H9 (cell line): ENCODE results near the gene NT5C2. TPM values are rescaled to one million over a fixed set of nuclear protein-coding genes. Genes with fewer than 3 reads are reported as not detected.

Experiments
- DNase-seq: peaks from one replicate; pipeline ENCODE4 v3.0.0-alpha.2; 2017
- H2AFZ ChIP-seq: one replicate; pipeline ENCODE4 v1.6.1; 2013; ENCODE audit warnings: mild to moderate bottlenecking, low read length, control low read depth, moderate library complexity
- H2AK5ac ChIP-seq: 2 replicates; pipeline ENCODE4 v1.6.1; 2013; ENCODE audit warnings: low read length, control low read depth, mixed read lengths; ENCODE audit not compliant: insufficient read length
- H2BK120ac ChIP-seq: one replicate; pipeline ENCODE4 v1.6.1; 2013; ENCODE audit warnings: low read depth, mild to moderate bottlenecking, low read length, control low read depth, inconsistent platforms; ENCODE audit not compliant: poor library complexity, severe bottlenecking
- H2BK12ac ChIP-seq: 2 replicates; pipeline ENCODE4 v1.6.1; 2013; ENCODE audit warnings: low read length, control low read depth, mixed read lengths, low read depth; ENCODE audit not compliant: insufficient read length
- H2BK15ac ChIP-seq: 2 replicates; pipeline ENCODE4 v1.6.1; 2013; ENCODE audit warnings: low read depth, low read length, control low read depth
- H2BK20ac ChIP-seq: one replicate; pipeline ENCODE4 v1.6.1; 2013; ENCODE audit warnings: low read depth, mild to moderate bottlenecking, low read length, control low read depth, inconsistent platforms; ENCODE audit not compliant: poor library complexity, severe bottlenecking
- H2BK5ac ChIP-seq: 2 replicates; pipeline ENCODE4 v1.6.1; 2013; ENCODE audit warnings: low read length, control low read depth, mixed read lengths; ENCODE audit not compliant: insufficient read length
- H3K14ac ChIP-seq: 2 replicates; pipeline ENCODE4 v1.6.1; 2013; ENCODE audit warnings: low read length, control low read depth; ENCODE audit not compliant: insufficient read depth
- H3K18ac ChIP-seq: 2 replicates; pipeline ENCODE4 v1.6.1; 2013; ENCODE audit warnings: low read depth, mild to moderate bottlenecking, mixed read lengths, low read length, control low read depth; ENCODE audit not compliant: insufficient read length
- H3K23ac ChIP-seq: 2 replicates; pipeline ENCODE4 v1.6.1; 2013; ENCODE audit warnings: low read length, control low read depth, mixed read lengths, low read depth; ENCODE audit not compliant: insufficient read length
- H3K23me2 ChIP-seq: 2 replicates; pipeline ENCODE4 v1.6.1; 2013; ENCODE audit warnings: low read depth, mild to moderate bottlenecking, mixed read lengths, low read length, control low read depth; ENCODE audit not compliant: insufficient read length, poor library complexity, severe bottlenecking
- H3K27ac ChIP-seq: 2 replicates; pipeline ENCODE4 v1.5.1; 2013; ENCODE audit warnings: low read length, control low read depth, mixed read lengths, low read depth; ENCODE audit not compliant: insufficient read length
- H3K27me3 ChIP-seq: 2 replicates; pipeline ENCODE4 v1.6.1; 2013; ENCODE audit warnings: low read length, control low read depth, inconsistent platforms; ENCODE audit not compliant: insufficient read depth
- H3K4ac ChIP-seq: 2 replicates; pipeline ENCODE4 v1.6.1; 2013; ENCODE audit warnings: low read depth, mild to moderate bottlenecking, control low read depth, inconsistent platforms, low read length, moderate library complexity
- H3K4me1 ChIP-seq: 2 replicates; pipeline ENCODE4 v1.6.1; 2013; ENCODE audit warnings: low read length, control low read depth, inconsistent platforms; ENCODE audit not compliant: insufficient read depth
- H3K4me2 ChIP-seq: 2 replicates; pipeline ENCODE4 v1.6.1; 2013; ENCODE audit warnings: low read length, control low read depth, mixed read lengths; ENCODE audit not compliant: insufficient read length, insufficient read depth
- H3K56ac ChIP-seq: 2 replicates; pipeline ENCODE4 v1.6.1; 2013; ENCODE audit warnings: low read depth, mild to moderate bottlenecking, mixed read lengths, low read length, control low read depth; ENCODE audit not compliant: insufficient read length
- H3K79me1 ChIP-seq: 2 replicates; pipeline ENCODE4 v1.6.1; 2013; ENCODE audit warnings: low read depth, mild to moderate bottlenecking, moderate library complexity, low read length, control low read depth, inconsistent platforms; ENCODE audit not compliant: insufficient read depth, poor library complexity, severe bottlenecking
- H3K79me2 ChIP-seq: 2 replicates; pipeline ENCODE4 v1.6.1; 2013; ENCODE audit warnings: low read length, control low read depth, inconsistent platforms; ENCODE audit not compliant: insufficient read depth
- H3K9ac ChIP-seq: 2 replicates; pipeline ENCODE4 v1.6.1; 2013; ENCODE audit warnings: low read length, control low read depth, mixed read lengths; ENCODE audit not compliant: insufficient read length; ENCODE audit errors: extremely low read depth
- H3K9me3 ChIP-seq: one replicate; pipeline ENCODE4 v1.6.1; 2013; ENCODE audit warnings: low read depth, low read length, inconsistent platforms; ENCODE audit not compliant: control insufficient read depth
- H3T11ph ChIP-seq: one replicate; pipeline ENCODE4 v1.6.1; 2013; ENCODE audit warnings: mild to moderate bottlenecking, low read length, control low read depth, inconsistent platforms
- H4K20me1 ChIP-seq: one replicate; pipeline ENCODE4 v1.6.1; 2013; ENCODE audit not compliant: control insufficient read depth, insufficient read length, insufficient read depth
- H4K5ac ChIP-seq: 2 replicates; pipeline ENCODE4 v1.6.1; 2013; ENCODE audit warnings: low read depth, mild to moderate bottlenecking, mixed read lengths, low read length, control low read depth; ENCODE audit not compliant: insufficient read length
- H4K8ac ChIP-seq: replicated peaks from 2 replicates; pipeline ENCODE4 v1.6.1; 2013; ENCODE audit warnings: low read length, control low read depth, mixed read lengths, low read depth; ENCODE audit not compliant: insufficient read length
- H4K91ac ChIP-seq: 2 replicates; pipeline ENCODE4 v1.6.1; 2013; ENCODE audit warnings: low read depth, mild to moderate bottlenecking, moderate library complexity, mixed read lengths, low read length, control low read depth; ENCODE audit not compliant: insufficient read length
- H3K27ac Mint-ChIP-seq, 3 experiments: 2 replicates in 2 of 3; 3 replicates in 1 of 3; pipeline ENCODE4 v1.8.0; 2020 to 2021; ENCODE audit warnings: mixed read lengths in 3 of 3, mild to moderate bottlenecking in 1 of 3, moderate library complexity in 1 of 3
- H3K27me3 Mint-ChIP-seq: 2 replicates; pipeline ENCODE4 v1.8.0; 2021; ENCODE audit warnings: low read depth, mild to moderate bottlenecking, moderate library complexity, mixed read lengths
- H3K36me3 Mint-ChIP-seq, 3 experiments: 2 replicates in 2 of 3; 3 replicates in 1 of 3; pipeline ENCODE4 v1.8.0; 2020 to 2021; ENCODE audit warnings: low read depth in 3 of 3, mixed read lengths in 3 of 3; ENCODE audit not compliant: insufficient read depth in 1 of 3
- H3K4me1 Mint-ChIP-seq, 2 experiments: 2 replicates each; pipeline ENCODE4 v1.8.0; 2020; ENCODE audit warnings: mixed read lengths in 2 of 2
- H3K4me3 Mint-ChIP-seq, 2 experiments: 2 replicates in 1 of 2; 3 replicates in 1 of 2; pipeline ENCODE4 v1.8.0; 2020 to 2021; ENCODE audit warnings: mild to moderate bottlenecking in 2 of 2, mixed read lengths in 2 of 2, moderate library complexity in 1 of 2
- H3K9me3 Mint-ChIP-seq, 2 experiments: 2 replicates in 1 of 2; 3 replicates in 1 of 2; pipeline ENCODE4 v1.8.0; 2020; ENCODE audit warnings: mild to moderate bottlenecking in 2 of 2, mixed read lengths in 2 of 2, moderate library complexity in 1 of 2
- CTCF ChIP-seq: fragments of 200-600 bp; sonication (generic); conservative IDR thresholded peaks from 3 replicates; pipeline ENCODE4 v1.8.0; 2021; ENCODE audit warnings: antibody characterized with exemption, mild to moderate bottlenecking
- WGBS: extraction: QIAGEN DNeasy Blood & Tissue Kit; methylation state at CpG from one replicate; pipeline ENCODE4 v1.1.7; 2013; ENCODE audit warnings: missing lambda C conversion rate, low lambda C conversion rate, mixed read lengths; ENCODE audit not compliant: insufficient read length; ENCODE audit errors: extremely low coverage; 5-methylcytosine and 5-hydroxymethylcytosine counted together
- total RNA-seq: library from RNA; stranded (reverse); gene quantifications from 2 replicates; pipeline ENCODE4 v1.2.1, GENCODE V29; 2021

The NT5C2 gene
- total RNA-seq, 1 experiment from 2014 or later: 69.6 TPM

GRCh38 chr10:103124420-103125096, 68.5 kb downstream of the NT5C2 start:
- H2BK12ac ChIP-seq: no peak overlapping the region
- H3K23ac ChIP-seq: no peak overlapping the region
- H2BK20ac ChIP-seq: no peak overlapping the region
- no peaks in the 10 kb centered on the region for H3K23me2 ChIP-seq
- no peak overlapping the region for H2AFZ ChIP-seq
- WGBS: no CpG with 5 or more reads among the region's 4 CpGs
- no peak overlapping the region for H4K91ac ChIP-seq
- peaks cover 3% of the 10 kb centered on the region for H3K4me1 ChIP-seq
- no peak overlapping the region for H2BK120ac ChIP-seq
- H3K4ac ChIP-seq: no peak overlapping the region
- no peak for DNase-seq
- H3K36me3 Mint-ChIP-seq: peaks cover 6 to 16% (median 9%) of the 10 kb centered on the region in 3 experiments; a peak in 6 of 7 replicates
- no peak overlapping the region for H3K18ac ChIP-seq
- H3K27me3 ChIP-seq: no peaks in the 10 kb centered on the region
- H3K79me2 ChIP-seq: no peaks in the 10 kb centered on the region
- H3T11ph ChIP-seq: no peak overlapping the region
- H4K20me1 ChIP-seq: no peaks in the 10 kb centered on the region
- no peak overlapping the region for H3K4me3 Mint-ChIP-seq
- H3K27ac ChIP-seq: no peak overlapping the region
- no peak for TF ChIP-seq CTCF
- H3K9ac ChIP-seq: no peak overlapping the region
- no peak overlapping the region for H4K5ac ChIP-seq
- no peaks in the 10 kb centered on the region for H3K9me3 ChIP-seq
- no peak overlapping the region for H2BK15ac ChIP-seq
- no peak overlapping the region for H2BK5ac ChIP-seq
- H3K27ac Mint-ChIP-seq: no peak overlapping the region
- no peaks in the 10 kb centered on the region for H3K27me3 Mint-ChIP-seq
- H2AK5ac ChIP-seq: no peak overlapping the region
- no peak overlapping the region for H3K4me2 ChIP-seq
- H3K4me1 Mint-ChIP-seq: peaks cover 3 to 7% of the 10 kb centered on the region in 2 experiments; a peak in 1 of 4 replicates
- no peaks in the 10 kb centered on the region for H3K79me1 ChIP-seq
- no peak overlapping the region for H4K8ac ChIP-seq
- H3K9me3 Mint-ChIP-seq: peaks cover 2 to 6% of the 10 kb centered on the region in 2 experiments; a peak in 3 of 5 replicates
- no peak overlapping the region for H3K56ac ChIP-seq
- H3K14ac ChIP-seq: no peak overlapping the region
